Measurements from ENCODE around the gene IL22RA1.

Gene IL22RA1

GRCh38 chr1:24110642-24111261 is 32.2 kb downstream of the IL22RA1 start:
- peaks cover 11 to 34% (median 26%) of the 10 kb centered on the region in 10 experiments; a peak in 19 of 20 replicates for H3K4me1 ChIP-seq
- H3K27ac ChIP-seq = no peak overlapping the region
- no peaks in the 10 kb centered on the region for H3K36me3 ChIP-seq
- no peaks in the 10 kb centered on the region for H4K20me1 ChIP-seq
- TF ChIP-seq Cebpa-rat (IDR thresholded peaks at IDR 0.05) = no peak
- no peaks in the 10 kb centered on the region for H3K9me3 ChIP-seq (replicated peaks in 1 of 11)
- peaks cover 0 to 5% (median 0%) of the 10 kb centered on the region in 11 experiments; a peak in 1 of 22 replicates for H3K27me3 ChIP-seq
- H3K9ac ChIP-seq = no peak overlapping the region
- H3K4me3 ChIP-seq = no peak overlapping the region
- H3K4me2 ChIP-seq = no peak overlapping the region

- H4K20me1 ChIP-seq = no peaks in the 10 kb centered on the region
- H3K4me3 ChIP-seq = no peak overlapping the region
- no peak for TF ChIP-seq Cebpa-rat (IDR thresholded peaks at IDR 0.05)
- H3K27ac ChIP-seq = no peak overlapping the region
- peaks cover 17 to 43% (median 34%) of the 10 kb centered on the region in 10 experiments for H3K4me1 ChIP-seq
- no peaks in the 10 kb centered on the region for H3K36me3 ChIP-seq
- no peak overlapping the region for H3K9ac ChIP-seq
- no peaks in the 10 kb centered on the region for H3K9me3 ChIP-seq (replicated peaks in 1 of 11)
- no peak overlapping the region for H3K4me2 ChIP-seq
- H3K27me3 ChIP-seq = peaks cover 0 to 5% (median 0%) of the 10 kb centered on the region in 11 experiments; a peak in 1 of 22 replicates
These were observed 33.1 kb downstream of the IL22RA1 start for GRCh38 chr1:24109686-24110475.

GRCh38 chr1:24109166-24109483 is 33.8 kb downstream of the IL22RA1 start:
- H3K36me3 ChIP-seq = no peaks in the 10 kb centered on the region
- no peak overlapping the region for H3K27ac ChIP-seq
- H3K9ac ChIP-seq = 0 out of 22 replicates have a peak overlapping the region, but pooled peaks of 2 of the 11 experiments have one; percentile 13 to 34
- peak overlapping the region in 7 of 11 experiments; percentile 10 to 57 (median 39); a peak in 7 of 22 replicates for H3K4me2 ChIP-seq
- peaks cover 17 to 50% (median 39%) of the 10 kb centered on the region in 10 experiments for H3K4me1 ChIP-seq
- no peaks in the 10 kb centered on the region for H3K9me3 ChIP-seq (replicated peaks in 1 of 11)
- H4K20me1 ChIP-seq = no peaks in the 10 kb centered on the region
- H3K4me3 ChIP-seq = no peak overlapping the region
- H3K27me3 ChIP-seq = peaks cover 0 to 5% (median 0%) of the 10 kb centered on the region in 11 experiments; a peak in 1 of 22 replicates
- TF ChIP-seq Cebpa-rat (IDR thresholded peaks at IDR 0.05) = no peak

- peak overlapping the region in 7 of 11 experiments; percentile 10 to 57 (median 39); a peak in 11 of 22 replicates for H3K4me2 ChIP-seq
- H3K36me3 ChIP-seq = no peaks in the 10 kb centered on the region
- peak overlapping the region in 4 of 11 experiments; percentile 3 to 34 (median 18); a peak in 1 of 22 replicates for H3K9ac ChIP-seq
- no peaks in the 10 kb centered on the region for H3K9me3 ChIP-seq (replicated peaks in 1 of 11)
- peaks cover 17 to 55% (median 42%) of the 10 kb centered on the region in 10 experiments for H3K4me1 ChIP-seq
- no peaks in the 10 kb centered on the region for H4K20me1 ChIP-seq
- H3K27me3 ChIP-seq = peaks cover 0 to 5% (median 0%) of the 10 kb centered on the region in 11 experiments; a peak in 1 of 22 replicates
- 0 out of 22 replicates have a peak overlapping the region, but pooled peaks of 1 of the 11 experiments have one; percentile 3 for H3K27ac ChIP-seq
- no peak overlapping the region for H3K4me3 ChIP-seq
- TF ChIP-seq Cebpa-rat (IDR thresholded peaks at IDR 0.05) = no peak
These were observed 34.4 kb downstream of the IL22RA1 start for GRCh38 chr1:24108334-24109165.

- Histone ChIP-seq H3K9me3 (replicated peaks in 1 of 11) (no peaks in the 10 kb centered on the region), H3K4me3 (no peak overlapping the region), H3K4me2 (no peak overlapping the region), H3K27ac (0 out of 22 replicates have a peak overlapping the region, but pooled peaks of 1 of the 11 experiments have one; percentile 13), H3K27me3 (peaks cover 0 to 5% (median 0%) of the 10 kb centered on the region in 11 experiments; a peak in 1 of 22 replicates), H3K9ac (no peak overlapping the region), H4K20me1 (no peaks in the 10 kb centered on the region), H3K36me3 (no peaks in the 10 kb centered on the region), H3K4me1 (peaks cover 13 to 60% (median 45%) of the 10 kb centered on the region in 10 experiments)
- TF ChIP-seq Cebpa-rat (IDR thresholded peaks at IDR 0.05) = no peak
These were observed 35.3 kb downstream of the IL22RA1 start for GRCh38 chr1:24107462-24108138.

GRCh38 chr1:24105368-24106160 is 37.4 kb downstream of the IL22RA1 start:
- no peak overlapping the region for H3K4me3 ChIP-seq
- TF ChIP-seq Cebpa-rat (IDR thresholded peaks at IDR 0.05) = no peak
- peak overlapping the region in 10 of 11 experiments; percentile 27 to 87 (median 69); a peak in 20 of 22 replicates for H3K4me2 ChIP-seq
- H3K9me3 ChIP-seq (replicated peaks in 1 of 11) = no peaks in the 10 kb centered on the region
- H3K27ac ChIP-seq = peak overlapping the region in 6 of 11 experiments; percentile 6 to 44 (median 18); a peak in 6 of 22 replicates
- H4K20me1 ChIP-seq = no peaks in the 10 kb centered on the region
- peak overlapping the region in 5 of 11 experiments; percentile 7 to 52 (median 44); a peak in 8 of 22 replicates for H3K9ac ChIP-seq
- no peaks in the 10 kb centered on the region for H3K27me3 ChIP-seq
- no peaks in the 10 kb centered on the region for H3K36me3 ChIP-seq
- peaks cover 12 to 67% (median 42%) of the 10 kb centered on the region in 10 experiments for H3K4me1 ChIP-seq

- Histone ChIP-seq H3K27me3 (no peaks in the 10 kb centered on the region), H4K20me1 (no peaks in the 10 kb centered on the region), H3K27ac (peak overlapping the region in 5 of 11 experiments; percentile 6 to 44 (median 20); a peak in 4 of 22 replicates), H3K4me1 (peaks cover 12 to 73% (median 42%) of the 10 kb centered on the region in 10 experiments), H3K4me3 (no peak overlapping the region), H3K9me3 (replicated peaks in 1 of 11) (no peaks in the 10 kb centered on the region), H3K4me2 (peak overlapping the region in 9 of 11 experiments; percentile 27 to 87 (median 73); a peak in 17 of 22 replicates), H3K9ac (peak overlapping the region in 4 of 11 experiments; percentile 7 to 52 (median 36); a peak in 2 of 22 replicates), H3K36me3 (no peaks in the 10 kb centered on the region)
- TF ChIP-seq Cebpa-rat (IDR thresholded peaks at IDR 0.05) = no peak
These were observed 38.1 kb downstream of the IL22RA1 start for GRCh38 chr1:24104854-24105253.

Data from BLaER1 treated with 17β-estradiol and CSF1 and Interleukin-3, amounts not matched to agents 10 nM and 100 nM (cell line).